ENCODE results near the gene GRAMD2B.

- no peak for TF ChIP-seq CTCF (IDR thresholded peaks at IDR 0.05)
- no peak for TF ChIP-seq POLR2A (IDR thresholded peaks at IDR 0.05)
These were observed 4.1 kb upstream of the GRAMD2B start for GRCh38 chr5:126419102-126419501.
